PFSK-1 (cell line): ENCODE measurements around the gene CHFR.

ENCODE experiments used
- POLR2AphosphoS5 ChIP-seq: IDR thresholded peaks from 2 replicates; pipeline ENCODE4 v1.6.1; 2012; ENCODE audit warnings: low read depth, mild to moderate bottlenecking, control low read depth, low read length, moderate library complexity
- SIN3A ChIP-seq: IDR thresholded peaks from 2 replicates; pipeline ENCODE4 v1.6.1; 2012; ENCODE audit warnings: mild to moderate bottlenecking, low read length, moderate library complexity, borderline replicate concordance; ENCODE audit not compliant: insufficient read depth
- TAF1 ChIP-seq: IDR thresholded peaks from 2 replicates; pipeline ENCODE4 v1.6.1; 2012; ENCODE audit warnings: low read length, control low read depth, borderline replicate concordance; ENCODE audit not compliant: insufficient read depth
- TF ChIP-seq, protein P1 (sequence below), 2 experiments: IDR thresholded peaks; 2 replicates each; pipeline versions ENCODE4 v1.6.1 to v1.8.0; 2011 to 2012; ENCODE audit warnings: low read depth in 2 of 2, low read length in 2 of 2, control low read depth in 1 of 2, inconsistent platforms in 1 of 2, mild to moderate bottlenecking in 1 of 2, moderate library complexity in 1 of 2; ENCODE audit not compliant: insufficient read depth in 1 of 2

DNA sequence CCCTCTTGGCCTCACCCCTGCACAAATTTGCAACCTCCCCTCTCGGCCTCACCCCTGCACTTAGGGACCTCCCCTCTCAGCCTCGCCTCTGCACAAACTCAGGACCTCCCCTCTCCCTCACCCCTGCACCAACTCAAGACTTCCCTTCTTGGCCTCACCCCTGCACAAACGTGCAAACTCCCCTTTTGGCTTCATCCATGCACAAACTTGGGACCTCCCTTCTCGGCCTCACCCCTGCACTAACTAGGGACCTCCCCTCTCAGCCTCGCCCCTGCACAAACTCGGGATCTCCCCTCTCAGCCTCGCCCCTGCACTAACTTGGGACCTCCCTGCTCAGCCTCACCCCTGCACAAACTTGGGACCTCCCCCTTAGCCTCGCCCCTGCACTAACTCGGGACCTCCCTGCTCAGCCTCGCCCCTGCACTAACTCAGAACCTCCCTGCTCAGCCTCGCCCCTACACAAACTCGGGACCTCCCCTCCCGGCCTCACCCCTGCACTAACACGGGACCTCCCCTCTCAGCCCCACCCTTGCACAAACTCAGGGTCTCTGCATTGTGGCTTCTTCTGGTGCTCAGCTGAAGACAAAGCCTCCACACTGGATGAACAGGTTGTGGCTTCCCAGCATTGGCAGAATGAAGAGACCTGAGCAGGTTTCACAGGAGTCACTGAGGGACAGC is 47.7 kb downstream of the CHFR start:
- TF ChIP-seq, protein P1, sequence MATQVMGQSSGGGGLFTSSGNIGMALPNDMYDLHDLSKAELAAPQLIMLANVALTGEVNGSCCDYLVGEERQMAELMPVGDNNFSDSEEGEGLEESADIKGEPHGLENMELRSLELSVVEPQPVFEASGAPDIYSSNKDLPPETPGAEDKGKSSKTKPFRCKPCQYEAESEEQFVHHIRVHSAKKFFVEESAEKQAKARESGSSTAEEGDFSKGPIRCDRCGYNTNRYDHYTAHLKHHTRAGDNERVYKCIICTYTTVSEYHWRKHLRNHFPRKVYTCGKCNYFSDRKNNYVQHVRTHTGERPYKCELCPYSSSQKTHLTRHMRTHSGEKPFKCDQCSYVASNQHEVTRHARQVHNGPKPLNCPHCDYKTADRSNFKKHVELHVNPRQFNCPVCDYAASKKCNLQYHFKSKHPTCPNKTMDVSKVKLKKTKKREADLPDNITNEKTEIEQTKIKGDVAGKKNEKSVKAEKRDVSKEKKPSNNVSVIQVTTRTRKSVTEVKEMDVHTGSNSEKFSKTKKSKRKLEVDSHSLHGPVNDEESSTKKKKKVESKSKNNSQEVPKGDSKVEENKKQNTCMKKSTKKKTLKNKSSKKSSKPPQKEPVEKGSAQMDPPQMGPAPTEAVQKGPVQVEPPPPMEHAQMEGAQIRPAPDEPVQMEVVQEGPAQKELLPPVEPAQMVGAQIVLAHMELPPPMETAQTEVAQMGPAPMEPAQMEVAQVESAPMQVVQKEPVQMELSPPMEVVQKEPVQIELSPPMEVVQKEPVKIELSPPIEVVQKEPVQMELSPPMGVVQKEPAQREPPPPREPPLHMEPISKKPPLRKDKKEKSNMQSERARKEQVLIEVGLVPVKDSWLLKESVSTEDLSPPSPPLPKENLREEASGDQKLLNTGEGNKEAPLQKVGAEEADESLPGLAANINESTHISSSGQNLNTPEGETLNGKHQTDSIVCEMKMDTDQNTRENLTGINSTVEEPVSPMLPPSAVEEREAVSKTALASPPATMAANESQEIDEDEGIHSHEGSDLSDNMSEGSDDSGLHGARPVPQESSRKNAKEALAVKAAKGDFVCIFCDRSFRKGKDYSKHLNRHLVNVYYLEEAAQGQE (IDR thresholded peaks at IDR 0.05; ENCODE audit: insufficient read depth in 1 of 2, low read depth in 2 of 2, low read length in 2 of 2): no peak
- TF ChIP-seq SIN3A (no peak), POLR2AphosphoS5 (no peak), TAF1 (no peak)
